Ishikawa (cell line): ENCODE results near the gene CREG2.

Experiments used
- CEBPB ChIP-seq: IDR thresholded peaks from 2 replicates; pipeline ENCODE4 v1.6.1; 2012
- TCF12 ChIP-seq: IDR thresholded peaks from 2 replicates; pipeline ENCODE4 v1.6.1; 2012; ENCODE audit warnings: low read depth

- TF ChIP-seq CEBPB (no peak), TCF12 (no peak)
Observed at GRCh38 chr2:101297383-101297782, 89.9 kb downstream of the CREG2 start.
